NCI-H526 (cell line): ENCODE measurements around the gene PTGS1.
A peak's percentile ranks its signal among the peaks of the same experiment; 100 is the strongest.
"Not testable (repeated sequence)": the region's sequence is repeated elsewhere in the genome, so short reads cannot be mapped to it uniquely, and the experiment has no call there.

Source experiments
- DNase-seq, 2 experiments: peaks; one replicate each; lab custom pipeline; 2025; lab: John Stamatoyannopoulos, UW

Gene PTGS1

DNA sequence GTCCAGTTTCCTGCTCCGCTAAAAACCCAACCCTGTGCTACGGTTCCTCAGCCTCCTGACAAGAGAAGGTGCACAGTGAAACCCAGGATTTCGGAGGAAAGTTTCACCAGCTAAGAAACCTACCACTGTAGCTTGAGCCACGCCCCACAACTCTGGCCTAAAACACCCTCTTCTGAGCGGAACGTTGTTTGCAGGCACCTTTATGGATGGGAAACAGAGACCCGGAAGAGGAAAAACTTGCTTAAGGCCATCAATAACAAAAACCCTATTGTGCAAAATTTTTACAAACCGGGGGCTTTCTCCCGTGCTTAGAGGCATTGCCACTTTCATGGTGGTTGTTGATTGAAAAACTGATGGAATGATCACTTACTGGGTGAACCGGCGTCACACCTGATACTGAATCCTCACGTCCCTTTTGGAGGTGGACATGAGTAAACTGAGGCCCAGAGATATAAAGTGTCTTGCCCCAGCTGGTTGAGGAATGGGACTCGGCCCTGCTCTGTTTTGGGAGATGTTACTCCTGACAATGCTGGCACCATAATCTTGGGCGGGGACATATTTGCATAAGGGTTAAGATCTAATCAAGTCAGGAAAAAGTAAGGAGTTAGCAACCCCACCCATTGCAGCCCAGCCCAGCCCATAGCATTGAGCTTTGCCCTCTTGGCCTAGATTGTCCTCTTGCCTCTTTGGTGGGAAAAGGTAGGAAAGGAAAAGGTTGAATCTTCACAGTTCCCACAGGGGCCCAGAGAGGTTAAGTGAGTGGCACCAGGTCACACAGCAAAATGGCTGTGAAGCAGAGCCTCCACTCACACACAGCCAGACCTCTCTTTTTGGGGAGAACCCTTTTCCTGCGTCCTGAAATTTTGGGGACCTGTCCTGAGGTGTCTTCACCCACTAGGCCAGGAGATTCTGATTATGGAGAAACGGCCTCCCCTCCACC, 23.2 kb upstream of the PTGS1 start:
- DNase-seq: peak in 1 of 2 experiments; percentile 19

GRCh38 chr9:122348288-122348777, 22.5 kb upstream of the PTGS1 start:
- no peak for DNase-seq

DNA sequence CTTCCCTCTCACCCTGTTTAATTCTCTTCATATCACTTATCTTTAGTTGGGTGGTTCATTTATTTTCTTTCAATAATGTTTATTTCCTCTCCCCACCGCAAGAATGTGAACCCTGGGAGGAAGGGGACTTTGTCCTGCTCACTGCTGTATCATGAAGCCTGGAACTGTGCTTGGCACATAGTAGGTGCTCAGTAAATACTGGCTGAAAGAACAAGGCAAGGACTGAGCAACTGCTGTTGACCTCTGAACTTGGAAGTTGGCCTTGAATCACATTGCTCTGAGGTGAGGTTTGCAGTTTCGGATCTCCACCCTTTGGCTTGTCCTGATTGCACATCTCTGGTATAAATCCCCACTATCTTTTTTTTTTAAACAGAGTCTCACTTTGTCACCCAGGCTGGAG, 22.0 kb upstream of the PTGS1 start:
- no peak for DNase-seq

GRCh38 chr9:122349201-122349600, 21.6 kb upstream of the PTGS1 start:
- no peak for DNase-seq

GRCh38 chr9:122350577-122351355, 20.1 kb upstream of the PTGS1 start:
- peak; percentile 11 to 73 for DNase-seq

DNA sequence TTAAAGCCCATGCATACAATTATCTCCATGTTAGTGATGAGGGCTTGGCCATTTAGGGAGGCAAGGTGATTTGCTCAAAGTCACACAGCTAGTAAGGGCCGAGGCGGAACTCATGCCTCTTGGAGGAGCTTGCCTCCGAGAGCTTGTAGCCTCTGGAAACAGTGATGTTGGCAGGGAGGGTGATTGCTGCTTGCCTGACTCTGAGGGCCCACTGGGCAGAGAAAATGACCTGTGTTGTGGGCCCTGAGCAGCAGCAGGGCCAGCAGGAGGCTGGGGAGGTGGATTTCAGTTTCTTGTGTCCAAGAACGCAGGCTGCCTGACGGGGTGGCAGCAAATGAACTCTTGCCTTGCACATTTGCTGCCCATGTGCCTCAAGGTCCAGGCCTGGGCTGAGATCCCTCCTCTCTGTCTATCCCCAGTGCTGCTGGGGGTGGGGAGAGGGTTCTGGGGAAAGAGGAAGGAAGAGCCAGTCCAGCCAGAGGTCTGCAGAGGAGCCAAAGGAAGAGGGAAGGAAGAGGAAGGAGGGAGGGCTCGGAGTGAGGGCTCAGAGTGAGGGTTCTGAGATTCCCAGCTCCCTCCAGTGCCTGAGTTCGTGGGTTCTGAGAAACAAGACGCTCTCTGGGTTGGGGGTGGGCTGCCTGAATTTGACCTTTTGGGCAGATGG, 16.2 kb upstream of the PTGS1 start:
- DNase-seq: no peak

DNA sequence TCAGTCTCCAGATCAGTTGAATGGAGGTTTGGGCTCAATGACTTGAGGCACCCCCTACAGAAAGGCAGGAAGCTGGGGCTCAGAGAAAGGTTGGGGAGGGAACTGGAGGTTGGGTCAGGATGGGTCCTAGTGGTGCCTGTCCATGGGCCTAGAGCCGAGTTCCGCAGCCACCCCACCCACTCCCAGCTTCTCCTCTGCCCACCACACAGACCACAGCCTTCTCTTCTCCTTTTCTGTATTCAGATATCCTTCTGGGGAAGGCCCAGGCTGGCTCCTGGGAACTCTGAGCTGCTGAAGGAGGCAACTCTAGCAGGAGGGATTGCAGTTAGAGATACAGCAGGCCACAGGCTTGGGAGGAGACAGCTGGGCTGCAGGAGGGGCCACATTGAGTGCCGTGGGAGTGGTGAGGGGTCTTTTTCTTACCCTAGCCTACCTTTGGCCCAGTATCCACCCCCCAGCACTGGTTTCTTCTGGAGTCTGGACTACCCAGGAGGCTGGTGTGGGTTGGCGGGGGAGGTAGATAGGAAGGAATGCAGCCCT, 15.4 kb upstream of the PTGS1 start:
- DNase-seq: no peak

GRCh38 chr9:122356627-122357026, 14.2 kb upstream of the PTGS1 start:
- DNase-seq: peak in 1 of 2 experiments; percentile 8

DNA sequence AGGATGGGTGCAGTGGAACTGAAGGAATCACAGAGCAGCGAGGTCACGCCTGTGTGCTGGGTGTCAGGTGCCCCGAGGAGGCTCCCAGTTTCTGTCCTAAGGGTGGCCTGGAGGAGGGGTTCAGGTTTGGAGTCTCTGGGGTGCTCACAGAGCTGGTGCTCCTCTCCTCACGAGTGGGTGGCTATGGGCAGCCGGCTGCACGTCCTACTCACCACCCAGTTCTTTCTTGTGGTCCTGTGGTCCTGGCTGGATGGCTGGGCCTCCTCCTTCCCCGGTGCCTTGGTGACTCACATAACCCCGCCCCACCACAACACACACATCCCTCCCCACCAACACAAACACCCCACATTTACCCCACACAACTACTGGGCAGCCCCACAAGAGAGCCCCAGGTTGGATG, 9.9 kb upstream of the PTGS1 start:
- no peak for DNase-seq

DNA sequence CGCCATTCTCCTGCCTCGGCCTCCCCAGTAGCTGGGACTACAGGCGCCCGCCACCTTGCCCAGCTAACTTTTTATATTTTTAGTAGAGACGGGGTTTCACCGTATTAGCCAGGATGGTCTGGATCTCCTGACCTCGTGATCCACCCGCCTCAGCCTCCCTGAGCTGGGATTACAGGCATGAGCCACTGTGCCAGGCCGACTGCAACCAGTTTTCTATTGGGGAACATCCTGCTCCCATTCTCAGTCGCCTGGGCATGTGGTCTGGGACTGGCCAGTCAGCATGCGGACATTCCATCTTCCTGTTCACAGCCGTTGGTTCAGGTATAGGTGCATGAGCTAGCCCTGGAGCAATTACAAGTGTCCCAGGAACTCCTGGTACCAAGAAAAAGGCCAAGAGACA, 7.7 kb upstream of the PTGS1 start:
- DNase-seq: not testable (repeated sequence)

GRCh38 chr9:122364117-122364782, 6.6 kb upstream of the PTGS1 start:
- DNase-seq: no peak

GRCh38 chr9:122364783-122365150, 6.1 kb upstream of the PTGS1 start:
- DNase-seq: no peak

DNA sequence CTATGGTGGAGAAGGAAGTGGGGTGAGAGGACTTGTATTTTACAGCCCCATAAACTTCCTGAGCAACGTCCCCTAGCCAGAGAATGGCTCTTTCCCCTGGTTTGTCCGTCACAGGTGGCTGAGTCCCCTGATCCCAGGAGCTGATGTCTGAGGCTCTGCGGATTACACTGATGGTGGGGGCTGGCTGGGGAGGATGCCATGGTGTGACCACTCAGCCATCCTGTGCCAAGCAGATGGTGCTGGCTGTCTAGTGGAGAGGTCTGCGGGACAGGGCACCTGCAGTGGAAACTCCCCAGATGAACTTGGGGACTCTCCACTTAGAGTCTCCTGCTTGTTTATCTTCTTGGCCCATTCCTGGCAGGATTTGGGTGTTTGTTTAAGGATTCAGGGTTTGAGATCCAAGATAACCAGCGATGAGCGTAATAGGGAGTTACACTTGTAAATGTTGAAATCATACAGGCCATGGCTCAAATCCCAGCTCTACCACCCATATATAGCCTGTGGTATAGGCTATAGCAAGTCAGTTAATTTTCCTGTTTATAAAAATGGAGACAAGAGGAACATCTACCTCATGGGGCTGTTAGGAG, 4.7 kb upstream of the PTGS1 start:
- DNase-seq: no peak

DNA sequence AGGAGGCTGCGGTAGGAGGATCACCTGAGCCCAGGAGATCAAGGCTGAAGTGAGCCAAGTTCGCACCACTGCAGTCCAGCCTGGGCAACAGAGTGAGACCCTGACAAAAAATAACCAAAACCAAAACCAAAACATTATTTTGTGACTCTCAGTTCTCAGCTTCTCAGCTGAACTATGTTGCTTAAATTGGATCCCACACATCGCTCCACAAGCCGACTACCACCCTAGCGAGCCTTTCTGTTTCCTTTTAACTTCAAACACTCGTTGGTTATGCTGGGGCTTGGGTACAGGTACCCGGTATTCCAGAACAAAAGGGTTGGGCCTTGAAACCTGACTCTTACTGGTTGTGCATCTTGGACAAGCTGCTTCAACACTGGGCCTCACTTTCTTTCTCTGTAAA, 3.8 kb upstream of the PTGS1 start:
- DNase-seq: no peak

- no peak for DNase-seq
These were observed 2.9 kb upstream of the PTGS1 start for GRCh38 chr9:122367774-122368460.

GRCh38 chr9:122368642-122369041, 2.2 kb upstream of the PTGS1 start:
- DNase-seq: no peak

DNA sequence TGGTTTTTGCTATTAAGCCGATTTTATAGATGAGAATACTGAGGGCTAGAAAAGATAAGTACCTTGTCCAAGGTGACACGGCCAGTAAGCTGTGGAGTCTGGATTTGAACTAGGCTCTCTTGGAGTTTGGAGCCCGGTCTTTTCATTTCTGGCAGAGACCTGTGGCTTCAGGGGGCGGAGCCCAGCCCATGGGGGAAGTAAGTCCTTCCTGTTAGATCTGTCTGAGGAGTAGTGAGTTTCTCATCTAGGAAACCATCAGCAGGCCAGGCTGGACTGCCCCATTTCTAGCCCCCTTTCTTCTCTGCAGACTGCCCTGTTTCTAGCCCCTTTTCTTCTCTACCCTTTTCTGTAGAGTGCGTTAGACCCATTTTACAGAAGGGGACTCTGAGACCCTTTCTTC, 521 bp upstream of the PTGS1 start:
- no peak for DNase-seq

DNA sequence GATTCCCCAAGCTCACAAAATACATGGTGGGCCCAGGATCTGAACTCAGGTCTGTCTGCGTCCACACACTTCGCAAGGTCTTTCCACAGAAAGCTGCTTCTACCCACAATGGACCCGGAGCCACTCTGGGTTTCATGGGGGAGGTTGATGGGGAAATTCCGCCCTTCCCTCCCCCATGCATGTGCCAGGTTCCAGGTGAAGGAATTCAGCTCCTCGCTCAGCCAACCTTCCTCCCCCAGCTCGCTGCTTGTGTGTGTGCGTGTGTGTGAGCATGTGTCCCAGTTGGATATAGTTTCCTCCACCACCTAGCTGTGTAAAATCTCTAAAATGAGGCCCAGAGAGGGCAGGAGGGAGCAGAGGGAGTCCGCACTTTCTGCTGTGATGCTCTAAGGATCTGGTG, 1.0 kb downstream of the PTGS1 start:
- DNase-seq: no peak

DNA sequence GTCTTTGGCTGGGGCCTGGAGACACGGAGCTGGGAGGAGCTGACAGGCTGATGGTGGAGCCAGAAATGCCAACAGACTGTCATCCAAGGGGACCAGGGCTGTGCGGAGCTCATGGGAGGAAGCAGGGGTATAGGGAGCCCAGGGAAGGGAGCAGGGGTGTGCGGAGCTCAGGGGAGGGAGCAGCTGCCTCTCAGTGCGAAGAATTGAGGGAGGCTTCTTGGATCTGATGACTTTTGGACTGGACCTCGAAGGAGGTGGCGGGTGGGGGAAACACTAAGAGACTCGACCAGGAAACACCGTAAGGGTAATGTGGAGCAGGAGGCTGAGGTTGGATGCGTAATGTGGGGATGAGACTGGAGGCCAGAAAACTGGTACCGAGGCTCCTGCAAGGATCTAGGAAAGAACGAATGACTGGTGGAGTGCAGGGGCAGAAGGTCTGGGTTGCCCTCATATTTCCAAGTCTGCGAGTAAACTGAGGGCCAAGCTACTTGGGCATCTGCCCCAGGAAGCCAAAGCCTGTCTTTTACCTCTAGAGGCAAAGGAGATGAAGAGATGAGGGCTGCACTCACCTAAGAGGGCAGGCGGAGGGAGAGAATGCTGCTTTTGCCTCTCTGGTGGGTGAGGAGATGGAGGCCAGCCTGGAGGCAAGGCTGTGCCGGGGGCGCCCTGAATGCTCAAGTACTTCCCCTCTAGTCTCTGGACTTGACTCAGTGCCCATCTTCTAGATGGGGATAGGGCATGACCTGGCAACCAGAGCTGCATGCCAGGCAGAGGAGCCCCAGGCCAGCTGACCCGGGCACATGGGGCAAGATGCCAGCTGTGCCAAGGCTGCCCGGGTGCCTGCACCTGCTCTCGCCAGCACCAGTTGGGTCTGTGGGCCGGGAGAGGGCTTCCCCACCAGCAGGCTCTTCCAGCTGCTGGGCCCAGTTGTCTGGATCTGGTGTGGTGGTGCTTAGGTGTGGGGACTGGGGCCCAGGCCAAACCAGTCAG, 2.3 kb downstream of the PTGS1 start:
- no peak for DNase-seq
